Activated CD4-positive, CD25-positive, alpha-beta regulatory T cell (primary cell): ENCODE results near the gene ZNF70.

Source experiments
- DNase-seq, 4 experiments: peaks; one replicate each; lab custom pipeline; 2025; lab: John Stamatoyannopoulos, UW

ZNF70 gene

DNA sequence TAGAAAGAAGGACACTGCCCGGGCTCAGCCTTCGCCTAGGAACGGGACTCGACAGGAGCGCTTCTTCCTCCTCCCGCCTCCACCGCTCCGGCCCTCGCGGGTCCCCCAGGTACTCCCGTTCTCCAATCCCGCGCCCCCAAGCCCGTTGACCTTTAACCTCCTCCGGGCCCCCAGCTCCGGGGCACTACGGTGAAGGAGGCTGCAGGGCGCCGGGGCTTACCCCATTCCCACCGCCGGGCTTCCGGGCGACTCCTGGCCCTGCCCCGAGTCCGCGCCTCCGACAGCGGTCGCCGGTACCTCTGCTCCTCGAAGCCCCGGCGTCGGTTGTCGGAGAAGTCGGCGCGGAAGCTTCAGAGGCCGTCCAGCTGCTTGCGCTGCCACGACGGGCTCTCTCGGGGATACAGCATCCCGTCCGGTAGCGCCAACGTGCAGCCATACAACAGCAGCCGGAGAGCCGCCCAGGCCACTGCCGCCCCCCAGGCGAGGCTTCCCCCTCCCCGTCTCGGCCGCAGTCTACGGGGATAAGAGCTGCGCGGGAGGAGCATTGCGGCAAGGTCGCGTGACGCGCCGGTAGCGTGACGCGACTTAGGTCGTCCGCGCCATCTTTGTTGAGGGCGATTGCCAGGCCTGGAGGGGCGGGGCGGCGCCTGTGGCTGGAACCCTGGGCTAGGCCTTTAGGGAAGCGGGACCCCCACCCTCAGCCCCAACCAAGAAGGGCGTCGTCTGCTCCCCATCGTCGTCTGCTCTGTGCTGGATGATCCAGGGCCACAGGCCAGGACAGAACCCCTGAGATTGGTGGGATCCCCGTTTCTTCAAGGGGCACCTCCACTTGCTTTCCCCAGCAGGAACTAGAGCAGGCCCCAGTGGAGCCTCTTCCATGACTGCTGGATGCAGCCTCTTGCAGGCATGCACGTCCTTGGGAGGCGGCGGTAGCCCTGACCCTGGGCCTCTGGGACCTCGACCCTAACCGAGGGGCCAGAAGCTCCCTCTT is 33.8 kb downstream of the ZNF70 start:
- peak; percentile 60 to 66 (median 62) for DNase-seq

DNA sequence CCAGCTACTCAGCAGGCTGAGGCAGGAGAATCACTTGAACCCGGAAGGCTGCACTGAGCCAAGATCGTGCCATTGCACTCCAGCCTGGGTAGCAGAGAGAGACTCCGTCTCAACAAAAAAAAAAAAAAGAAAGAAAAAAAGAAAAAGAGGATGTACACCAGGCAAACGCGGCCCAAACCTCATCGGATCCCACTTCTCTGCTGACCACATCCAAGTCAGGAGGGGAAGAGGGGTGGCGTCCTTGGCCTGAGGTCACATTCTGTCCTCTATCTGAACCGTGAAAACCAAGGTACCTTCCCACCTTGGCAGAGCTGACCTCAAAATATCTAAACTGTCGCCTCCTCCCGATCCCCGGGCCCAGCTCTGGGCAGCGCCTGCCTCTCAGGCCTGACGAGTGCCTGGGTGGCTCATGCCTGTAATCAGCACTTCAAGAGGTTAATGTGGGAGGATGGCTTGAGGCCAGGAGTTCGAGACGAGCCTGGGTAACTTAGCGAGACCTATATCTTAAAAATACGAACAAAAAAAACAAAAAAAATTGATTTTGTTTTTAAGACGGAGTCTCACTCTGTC is 35.0 kb downstream of the ZNF70 start:
- DNase-seq: no peak

DNA sequence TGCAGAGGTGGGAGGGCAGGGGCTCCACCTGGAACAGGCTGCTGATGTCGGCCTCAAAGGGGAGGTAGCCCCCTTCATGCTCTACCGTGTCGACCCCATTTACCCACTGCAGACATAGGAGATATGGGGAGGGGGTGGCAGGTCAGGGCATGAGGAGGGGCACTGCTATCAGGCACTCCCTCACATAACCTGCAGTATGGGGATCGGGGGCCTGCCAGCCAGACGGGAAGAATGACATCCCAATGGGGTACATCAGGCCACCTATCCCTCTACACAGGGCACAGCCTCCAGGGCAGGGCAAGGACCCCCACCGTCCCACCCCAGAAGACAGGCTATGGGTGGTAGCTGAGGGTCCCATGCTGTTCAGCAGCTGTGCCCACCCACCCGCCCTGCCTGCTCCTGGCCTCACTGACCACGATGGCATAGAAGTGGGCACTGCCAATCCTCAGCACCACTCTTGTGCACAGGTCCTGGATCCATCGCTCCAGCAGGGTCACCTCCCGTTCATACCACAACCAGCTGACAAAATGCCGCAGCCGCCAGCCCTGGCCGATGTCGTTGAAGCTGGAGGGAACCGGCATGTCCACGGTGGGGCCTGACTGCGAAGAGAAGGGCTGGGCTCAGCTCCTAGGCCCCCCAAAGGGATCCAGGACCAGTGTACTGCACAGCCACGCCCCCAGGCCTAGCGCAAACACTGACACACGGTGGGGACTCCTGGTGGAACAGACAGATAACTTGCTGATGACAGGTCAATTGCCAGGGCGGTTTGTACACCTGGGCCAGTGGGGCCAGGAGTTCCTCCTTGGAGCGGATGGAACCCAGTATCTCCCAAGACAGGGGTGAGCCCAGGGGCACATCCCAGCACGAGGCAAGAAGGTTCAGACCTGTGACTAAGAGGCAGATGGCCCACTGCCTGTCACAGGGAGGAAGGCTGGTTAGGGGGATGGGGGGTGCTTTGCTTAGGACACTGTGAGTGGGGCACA is 36.0 kb downstream of the ZNF70 start:
- DNase-seq: no peak

DNA sequence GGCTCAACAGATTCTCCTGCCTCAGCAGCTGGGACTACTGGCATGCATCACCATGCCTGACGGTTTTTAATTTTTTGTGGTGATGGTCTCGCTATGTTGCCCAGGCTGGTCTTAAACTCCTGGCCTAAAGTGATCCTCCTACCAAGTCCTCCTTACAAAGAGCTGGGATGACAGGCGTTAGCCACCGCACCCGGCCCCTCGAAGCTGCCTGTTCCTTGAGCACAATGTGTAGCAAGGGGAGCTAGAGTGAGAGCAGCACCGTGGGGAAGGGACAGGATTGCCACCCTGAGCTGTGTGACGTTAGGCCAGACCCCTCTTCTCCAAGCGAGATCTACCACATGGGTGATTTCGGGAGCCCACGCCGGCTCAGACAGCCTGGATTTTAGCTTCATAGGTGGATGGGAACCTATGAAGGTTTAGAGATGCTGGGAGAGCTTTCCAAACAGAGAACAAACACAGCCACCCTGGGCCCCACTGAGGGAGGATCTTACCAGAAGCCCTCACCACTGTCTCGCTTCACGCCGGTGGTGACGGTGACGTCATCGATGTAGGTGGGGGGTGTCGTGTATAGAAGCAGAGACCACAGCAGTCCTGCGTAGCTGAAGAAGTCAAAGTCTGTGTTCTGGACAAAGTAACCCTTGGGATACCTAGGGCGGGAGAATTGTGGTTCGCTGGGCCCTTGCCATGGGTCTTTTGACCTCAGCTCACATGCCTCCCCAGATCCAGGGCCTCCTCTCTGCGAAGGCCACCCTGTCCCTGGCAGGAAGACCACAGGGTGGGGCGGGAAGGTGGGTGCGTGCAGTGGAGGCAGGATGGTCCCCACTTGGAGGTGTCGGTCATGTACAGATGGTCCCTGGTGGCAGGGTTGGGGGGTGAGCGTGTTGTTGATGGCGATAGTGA is 37.0 kb downstream of the ZNF70 start:
- DNase-seq: no peak

DNA sequence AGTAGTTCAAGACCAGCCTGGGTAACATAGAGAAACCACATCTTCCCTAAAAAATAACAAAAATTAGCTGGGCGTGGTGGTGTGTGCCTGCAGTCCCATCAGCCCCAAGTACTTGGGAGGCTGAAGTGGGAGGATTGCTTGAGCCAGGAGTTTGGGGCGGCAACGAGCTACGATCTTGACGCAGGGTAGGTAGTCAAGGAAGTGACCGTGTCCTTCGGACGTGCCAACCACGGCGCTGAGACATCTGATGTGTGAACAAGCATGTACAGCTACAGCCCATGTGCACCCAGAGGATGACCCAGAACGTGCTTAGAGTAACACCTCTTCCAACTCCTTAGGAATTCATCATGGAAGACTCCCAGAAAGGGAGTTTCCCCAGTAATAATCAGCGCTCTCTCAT is 38.7 kb downstream of the ZNF70 start:
- DNase-seq: no peak

DNA sequence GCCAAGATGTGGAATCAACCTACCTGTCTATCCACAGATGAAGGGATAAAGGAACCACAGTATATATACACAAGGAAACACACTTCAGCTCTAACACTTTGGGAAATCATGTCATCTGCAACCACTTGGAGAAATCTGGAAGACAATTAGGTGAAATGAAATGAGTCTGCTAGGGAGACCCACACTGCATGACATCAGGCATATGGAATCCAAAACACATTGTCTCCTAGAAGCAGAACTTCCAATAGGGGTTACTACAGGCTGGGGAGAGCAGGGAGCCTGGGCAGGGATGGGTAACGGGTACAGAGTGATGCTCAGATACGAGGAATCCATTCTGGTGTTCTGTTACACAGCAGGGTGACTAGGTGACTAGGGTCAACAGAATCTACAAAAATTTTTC is 41.8 kb downstream of the ZNF70 start:
- no peak for DNase-seq

DNA sequence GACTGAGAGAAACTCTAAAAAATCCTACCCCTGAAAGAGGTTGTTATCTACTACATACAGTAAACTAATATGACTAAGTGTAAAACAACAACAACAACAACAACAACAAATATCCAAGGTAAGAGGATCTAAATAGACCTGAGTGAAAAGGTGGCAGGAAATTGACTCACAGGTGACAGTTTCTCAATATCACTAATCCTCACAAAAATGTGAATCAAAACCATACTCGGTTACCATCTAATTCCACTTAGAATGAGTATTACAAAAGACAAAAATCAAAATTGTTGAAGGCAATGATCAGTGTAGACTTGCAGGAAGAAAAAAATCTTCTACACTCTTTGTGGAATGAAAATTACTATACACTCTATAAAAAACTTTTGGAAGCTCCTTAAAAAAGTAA is 42.6 kb downstream of the ZNF70 start:
- DNase-seq: no peak

DNA sequence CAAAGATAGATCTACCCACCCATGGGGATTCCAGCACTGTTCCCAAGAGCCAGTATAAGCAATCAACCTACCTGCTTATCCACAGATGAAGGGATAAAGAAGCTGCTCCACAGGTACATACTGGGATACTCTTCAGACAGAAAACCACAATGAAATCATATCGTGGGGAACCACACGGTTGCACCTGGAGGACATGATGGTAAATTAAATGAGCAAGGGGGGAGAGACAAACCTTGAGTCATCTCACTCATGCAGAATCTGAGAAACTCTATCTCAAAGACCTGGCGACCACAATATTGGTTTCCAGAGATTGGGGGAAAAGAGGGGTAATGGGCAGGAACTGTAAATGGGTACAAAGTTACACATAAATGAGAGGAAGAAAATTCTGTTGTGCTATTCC is 45.6 kb downstream of the ZNF70 start:
- DNase-seq: no peak

DNA sequence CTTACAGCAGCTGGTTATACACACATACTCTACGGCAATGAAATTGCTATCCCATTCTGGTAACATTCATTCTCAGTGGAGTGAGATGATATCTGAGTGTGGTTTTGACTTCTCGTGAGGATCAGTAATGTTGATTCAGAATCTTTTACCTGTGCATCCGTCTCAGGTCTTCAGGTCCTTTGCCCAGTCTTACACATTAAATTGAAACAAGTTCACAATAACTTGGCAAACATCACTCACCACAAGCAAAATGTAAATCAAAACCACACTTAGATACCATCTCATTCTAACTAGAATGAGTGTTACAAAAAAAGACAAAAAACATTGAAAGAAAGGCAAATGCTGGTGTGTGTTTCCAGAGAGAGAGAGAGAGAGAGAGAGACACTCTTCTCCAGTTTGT is 46.1 kb downstream of the ZNF70 start:
- DNase-seq: no peak

DNA sequence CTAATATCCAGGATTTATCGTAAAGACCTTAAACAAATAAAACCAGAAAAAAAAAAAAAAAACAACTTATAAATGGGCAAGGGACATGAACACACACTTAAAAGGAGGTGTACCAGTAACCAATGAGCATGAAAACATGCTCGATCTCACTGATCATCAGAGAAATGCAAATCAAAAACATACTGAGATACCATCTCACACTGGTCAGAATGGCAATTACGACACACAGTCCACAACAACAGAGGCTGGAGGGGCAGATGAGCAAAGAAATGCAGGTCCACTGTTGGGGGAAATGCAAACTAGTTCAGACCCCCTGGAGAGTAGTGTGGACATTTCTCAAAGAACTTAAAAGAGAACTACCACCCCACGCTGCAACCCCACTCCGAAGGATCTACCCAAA is 46.9 kb downstream of the ZNF70 start:
- no peak for DNase-seq

DNA sequence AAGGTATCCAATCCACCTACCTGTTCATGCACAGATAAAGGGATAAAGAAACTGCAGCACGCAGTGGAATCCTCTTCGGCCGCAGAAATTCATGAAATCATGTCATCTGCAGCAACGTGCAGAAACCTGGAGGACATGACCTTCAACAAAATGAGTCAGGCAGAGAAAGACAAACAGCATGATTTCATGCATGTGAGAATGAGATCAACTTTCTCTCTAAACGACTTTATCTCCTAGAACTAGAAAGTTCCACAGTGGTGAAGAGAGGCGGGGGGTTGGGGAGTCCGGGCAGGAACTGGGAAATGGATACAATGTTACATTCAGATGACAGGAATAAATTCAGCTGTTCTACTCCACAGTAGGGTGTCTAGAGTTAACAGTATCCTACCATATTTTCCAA is 50.2 kb downstream of the ZNF70 start:
- DNase-seq: no peak

DNA sequence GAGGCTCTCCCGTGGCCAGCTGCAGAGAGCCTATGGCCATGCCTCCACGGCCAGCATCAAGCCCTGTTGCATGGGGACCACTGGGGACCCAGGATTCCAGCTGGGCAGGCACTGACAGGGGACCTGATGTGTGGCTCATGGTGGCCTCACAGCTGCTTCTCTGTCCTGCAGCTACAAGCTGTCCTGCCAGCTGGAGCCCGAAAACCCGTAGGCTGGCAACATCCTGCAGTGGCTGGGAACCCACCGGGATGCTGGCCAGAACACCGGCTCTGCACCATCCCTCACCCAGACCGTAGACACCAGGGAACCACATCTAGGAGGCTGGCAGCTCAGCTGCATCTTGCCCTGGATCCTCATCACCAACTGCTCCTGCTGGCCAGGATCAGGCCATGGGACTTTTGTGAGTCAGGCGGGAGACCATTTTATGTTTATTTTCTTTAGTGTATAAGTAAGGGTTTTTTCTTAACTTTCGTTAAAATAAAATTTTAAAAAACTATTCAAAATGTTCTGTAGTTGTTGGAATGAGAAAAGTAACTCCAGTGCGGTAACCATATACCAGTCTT is 52.2 kb downstream of the ZNF70 start:
- no peak for DNase-seq

DNA sequence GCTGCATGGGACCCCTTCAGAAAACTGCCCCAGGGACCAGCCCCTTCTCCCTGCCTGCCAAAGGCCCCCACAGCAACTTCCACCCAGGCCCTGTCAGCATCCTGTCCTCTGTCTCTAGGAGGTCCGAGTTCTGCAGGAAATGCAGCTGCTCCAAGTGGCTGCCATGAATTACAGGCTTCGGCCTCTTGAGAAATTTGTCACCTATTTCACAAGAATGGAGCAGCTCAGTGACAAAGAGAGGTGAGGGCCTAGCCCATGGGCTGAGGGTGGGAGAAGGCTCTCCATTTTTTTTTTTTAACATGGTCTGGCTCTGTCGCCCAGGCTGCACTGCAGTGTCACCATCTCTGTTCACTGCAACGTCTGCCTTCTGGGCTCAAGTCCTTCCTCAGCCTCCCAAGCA is 52.8 kb downstream of the ZNF70 start:
- no peak for DNase-seq

DNA sequence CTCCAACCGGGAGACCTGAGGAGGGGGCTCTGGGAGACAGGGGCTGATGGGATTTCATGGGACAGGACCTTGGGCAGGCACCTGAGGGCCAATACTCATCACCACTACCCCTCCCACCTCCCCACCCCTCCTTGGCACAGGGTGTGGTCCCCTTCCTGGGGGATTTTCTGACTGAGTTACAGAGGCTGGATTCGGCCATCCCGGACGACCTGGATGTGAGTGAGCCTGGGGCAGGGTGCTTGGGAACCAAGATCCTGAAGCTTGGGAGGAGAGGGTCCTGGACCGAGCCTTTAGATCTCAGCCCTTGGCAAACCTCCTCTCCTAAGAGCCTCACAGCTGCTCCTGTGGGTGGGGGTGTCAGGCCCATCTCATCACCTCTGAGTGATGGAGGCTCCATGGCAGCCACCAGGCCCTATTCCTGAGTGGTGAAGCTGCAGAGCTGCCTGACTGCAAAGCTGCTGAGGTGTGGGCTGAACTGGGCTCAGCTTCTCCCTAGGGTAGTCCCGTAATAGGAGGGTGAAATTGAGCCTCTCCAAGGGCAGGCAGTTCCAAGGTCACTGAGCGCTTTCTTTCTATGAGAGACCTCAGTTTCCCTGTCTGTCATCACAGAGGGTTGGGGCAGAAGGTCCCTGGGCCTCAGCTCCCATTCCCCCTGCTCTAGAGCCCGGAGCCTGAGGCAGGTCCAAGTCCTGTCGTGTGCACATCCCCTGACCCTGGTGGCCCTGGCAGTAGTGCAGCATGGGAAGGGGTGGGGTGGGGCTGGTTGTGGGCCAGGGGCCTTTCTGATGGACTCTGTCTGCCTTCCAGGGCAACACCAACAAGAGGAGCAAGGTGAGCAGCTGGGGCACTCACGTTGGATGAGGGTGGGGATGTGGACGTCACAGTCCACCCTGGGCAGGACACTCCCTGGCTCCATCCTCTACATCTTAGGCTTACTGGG is 53.6 kb downstream of the ZNF70 start:
- no peak for DNase-seq

DNA sequence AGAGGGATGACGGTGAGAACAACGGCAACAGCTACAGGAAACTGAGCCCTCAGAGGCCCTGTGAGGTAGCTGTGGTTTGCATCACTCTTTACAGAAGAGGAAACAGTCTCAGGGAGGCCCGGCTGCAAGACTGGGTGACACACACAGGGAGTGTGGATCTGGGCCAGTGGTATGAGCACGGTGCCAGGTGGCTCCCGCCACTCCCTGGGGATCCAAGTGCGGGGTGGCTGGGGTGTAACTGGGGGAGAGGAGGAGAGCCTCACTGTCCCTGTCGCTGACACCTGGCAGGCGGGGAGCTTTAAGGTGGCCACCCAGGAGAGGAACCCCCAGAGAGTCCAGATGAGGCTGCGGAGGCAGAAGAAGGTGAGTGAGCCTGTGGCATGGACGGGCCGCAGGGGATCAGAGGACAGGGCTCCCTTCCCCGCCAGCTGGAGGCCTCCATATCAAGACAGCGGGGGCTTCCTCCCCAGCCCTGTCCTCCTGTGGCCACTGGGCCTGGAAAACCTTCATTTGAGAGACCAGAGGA is 54.5 kb downstream of the ZNF70 start:
- peak in 3 of 4 experiments; percentile 47 to 67 (median 65) for DNase-seq

DNA sequence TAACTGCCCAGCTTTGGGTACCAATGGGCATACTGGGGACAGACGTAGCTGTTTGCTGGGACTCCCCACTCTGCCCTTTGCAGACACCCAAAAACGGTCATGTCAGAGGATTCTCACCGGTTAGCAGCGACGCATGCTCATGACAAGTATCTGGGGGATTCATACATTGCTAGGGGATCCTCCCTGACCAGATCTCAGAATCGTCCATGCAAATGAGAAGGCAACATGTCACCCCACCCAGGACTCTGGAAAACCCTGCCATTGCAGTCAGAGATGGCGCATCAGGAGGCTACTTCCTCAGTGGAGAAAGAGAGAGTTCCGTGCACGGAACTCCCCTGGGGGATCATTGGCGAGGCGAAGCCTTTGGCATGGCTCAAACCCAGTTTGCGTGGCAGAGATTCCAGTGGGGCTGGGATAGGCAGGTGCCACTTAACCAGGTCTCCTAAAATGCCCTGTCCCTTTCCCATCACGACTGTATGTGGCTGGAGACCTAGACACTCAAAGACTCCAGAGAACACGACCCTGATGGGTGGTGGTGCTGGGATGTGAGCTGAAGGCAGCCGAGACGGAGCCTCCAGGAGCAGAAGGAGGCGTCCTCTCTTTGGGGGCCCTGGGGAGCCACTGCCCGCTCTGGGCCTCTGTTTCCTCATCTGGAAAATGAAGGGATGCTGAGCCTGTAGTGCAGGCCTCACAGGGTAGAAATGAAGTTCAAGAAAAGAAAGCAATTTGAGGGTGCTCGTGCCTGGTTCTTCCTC is 55.2 kb downstream of the ZNF70 start:
- DNase-seq: no peak

DNA sequence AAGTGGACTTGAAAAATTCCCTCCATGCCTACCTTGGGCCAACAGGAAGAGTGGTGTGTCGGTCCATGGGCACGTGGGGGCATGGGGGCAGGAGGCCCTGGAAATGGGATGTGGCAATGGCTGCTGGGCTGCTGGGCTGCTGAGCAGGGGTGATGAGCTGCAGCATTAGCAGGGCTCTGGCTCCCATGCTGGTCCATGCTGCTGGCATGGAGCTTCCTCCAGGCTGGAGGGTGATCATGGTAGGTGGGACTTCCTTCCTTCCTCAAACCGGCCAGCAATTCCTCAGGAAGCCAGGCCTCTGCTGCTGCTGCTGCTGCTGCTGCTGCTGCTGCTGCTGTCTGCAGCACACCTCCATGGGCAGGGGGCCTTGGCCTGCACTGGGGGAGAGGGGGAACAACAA is 55.8 kb downstream of the ZNF70 start:
- DNase-seq: no peak

DNA sequence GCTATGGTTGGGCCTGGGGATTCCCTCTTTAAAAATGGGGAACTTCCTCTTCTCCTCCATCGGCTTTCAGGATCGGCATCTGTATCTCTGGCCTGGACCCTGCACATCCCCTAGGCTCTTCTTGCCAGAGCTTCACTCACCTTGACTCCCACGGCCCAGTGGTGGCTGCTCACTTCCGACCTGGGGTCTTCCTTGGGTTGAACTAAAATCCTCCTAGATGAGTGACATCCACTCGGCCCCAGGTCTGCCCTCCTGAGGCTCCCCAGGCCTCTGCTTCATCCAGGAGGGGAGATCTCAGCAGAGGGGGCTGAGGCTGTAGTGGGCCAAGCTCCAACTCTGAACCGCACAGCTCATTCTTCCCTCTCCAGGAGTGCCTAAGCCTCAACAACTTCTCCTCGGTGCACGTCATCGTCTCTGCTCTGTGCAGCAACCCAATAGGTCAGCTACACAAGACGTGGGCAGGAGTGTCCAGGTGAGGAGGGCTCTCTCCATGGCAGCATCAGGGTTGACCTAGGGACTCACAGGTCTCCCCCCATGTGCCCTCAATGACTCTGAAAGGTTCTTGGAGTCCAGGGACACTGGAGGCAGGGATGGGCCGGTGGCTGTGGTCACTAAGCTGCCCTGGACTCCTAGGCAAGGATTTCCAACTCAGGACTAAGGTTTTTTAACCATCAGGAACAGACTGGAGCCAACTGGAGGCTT is 56.8 kb downstream of the ZNF70 start:
- DNase-seq: no peak
